Measurements from ENCODE around the gene MEIOC.
"Not testable (repeated sequence)": the region's sequence is repeated elsewhere in the genome, so short reads cannot be mapped to it uniquely, and the experiment has no call there.

DNA sequence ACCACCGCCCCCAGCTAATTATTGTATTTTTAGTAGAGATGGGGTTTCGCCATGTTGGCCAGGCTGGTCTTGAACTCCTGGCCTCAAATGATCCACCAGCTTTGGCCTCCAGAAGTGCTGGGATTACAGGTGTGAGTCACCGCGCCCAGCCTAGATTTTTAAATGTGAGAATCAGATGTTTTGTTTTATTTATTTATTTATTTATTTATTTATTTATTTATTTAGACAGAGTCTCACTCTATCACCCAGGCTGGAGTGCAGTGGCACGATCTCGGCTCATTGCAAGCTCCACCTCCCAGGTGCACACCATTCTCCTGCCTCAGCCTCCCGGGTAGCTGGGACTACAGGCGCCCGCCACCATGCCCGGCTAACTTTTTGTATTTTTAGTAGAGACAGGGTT lies 44.0 kb downstream of the MEIOC start:
- TF ChIP-seq, protein P1, sequence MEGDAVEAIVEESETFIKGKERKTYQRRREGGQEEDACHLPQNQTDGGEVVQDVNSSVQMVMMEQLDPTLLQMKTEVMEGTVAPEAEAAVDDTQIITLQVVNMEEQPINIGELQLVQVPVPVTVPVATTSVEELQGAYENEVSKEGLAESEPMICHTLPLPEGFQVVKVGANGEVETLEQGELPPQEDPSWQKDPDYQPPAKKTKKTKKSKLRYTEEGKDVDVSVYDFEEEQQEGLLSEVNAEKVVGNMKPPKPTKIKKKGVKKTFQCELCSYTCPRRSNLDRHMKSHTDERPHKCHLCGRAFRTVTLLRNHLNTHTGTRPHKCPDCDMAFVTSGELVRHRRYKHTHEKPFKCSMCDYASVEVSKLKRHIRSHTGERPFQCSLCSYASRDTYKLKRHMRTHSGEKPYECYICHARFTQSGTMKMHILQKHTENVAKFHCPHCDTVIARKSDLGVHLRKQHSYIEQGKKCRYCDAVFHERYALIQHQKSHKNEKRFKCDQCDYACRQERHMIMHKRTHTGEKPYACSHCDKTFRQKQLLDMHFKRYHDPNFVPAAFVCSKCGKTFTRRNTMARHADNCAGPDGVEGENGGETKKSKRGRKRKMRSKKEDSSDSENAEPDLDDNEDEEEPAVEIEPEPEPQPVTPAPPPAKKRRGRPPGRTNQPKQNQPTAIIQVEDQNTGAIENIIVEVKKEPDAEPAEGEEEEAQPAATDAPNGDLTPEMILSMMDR (conservative IDR thresholded peaks at IDR 0.05; ENCODE audit: low read depth, low read length): not testable (repeated sequence)
- not testable (repeated sequence) for TF ChIP-seq EZH2 (IDR thresholded peaks at IDR 0.05; ENCODE audit: low read length, unreplicated experiment); EZH2phosphoT487 (IDR thresholded peaks at IDR 0.05; ENCODE audit: borderline replicate concordance, low read length)

Measured in PC-3 (cell line).